Measurements from ENCODE around the gene KIZ. TPM values are rescaled to one million over a fixed set of nuclear protein-coding genes. Genes with fewer than 3 reads are reported as not detected.

The KIZ gene
- total RNA-seq, 4 donors from 2014 or later = 31.3 to 79.4 (median 50.8) TPM

DNA sequence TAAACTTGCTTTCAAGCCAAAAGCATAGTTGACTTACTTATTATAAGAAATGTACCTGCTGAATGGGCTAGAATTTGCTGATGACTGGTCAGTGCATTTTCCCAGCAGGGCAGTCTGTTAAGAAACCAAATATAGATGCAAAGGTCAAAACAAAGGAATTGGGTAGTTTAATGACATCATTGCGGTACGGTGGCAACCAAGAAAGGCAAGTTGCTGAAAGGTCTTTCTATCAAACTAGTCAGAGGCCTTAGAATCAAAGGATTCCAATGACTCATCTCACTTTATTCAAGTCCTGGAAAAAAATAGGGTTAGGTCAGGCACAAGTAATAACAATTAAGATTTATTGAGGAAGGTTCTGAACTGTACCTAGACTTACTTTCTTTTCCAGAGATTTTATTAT is 76.4 kb downstream of the KIZ start:
- no peak for DNase-seq
- H3K4me1 ChIP-seq = no peaks in the 10 kb centered on the region
- H3K4me3 ChIP-seq = no peak overlapping the region
- no peaks in the 10 kb centered on the region for H3K36me3 ChIP-seq
- no peak overlapping the region for H3K27ac ChIP-seq
- no peak for TF ChIP-seq POLR2A (IDR thresholded peaks at IDR 0.05)
- TF ChIP-seq, protein P1, sequence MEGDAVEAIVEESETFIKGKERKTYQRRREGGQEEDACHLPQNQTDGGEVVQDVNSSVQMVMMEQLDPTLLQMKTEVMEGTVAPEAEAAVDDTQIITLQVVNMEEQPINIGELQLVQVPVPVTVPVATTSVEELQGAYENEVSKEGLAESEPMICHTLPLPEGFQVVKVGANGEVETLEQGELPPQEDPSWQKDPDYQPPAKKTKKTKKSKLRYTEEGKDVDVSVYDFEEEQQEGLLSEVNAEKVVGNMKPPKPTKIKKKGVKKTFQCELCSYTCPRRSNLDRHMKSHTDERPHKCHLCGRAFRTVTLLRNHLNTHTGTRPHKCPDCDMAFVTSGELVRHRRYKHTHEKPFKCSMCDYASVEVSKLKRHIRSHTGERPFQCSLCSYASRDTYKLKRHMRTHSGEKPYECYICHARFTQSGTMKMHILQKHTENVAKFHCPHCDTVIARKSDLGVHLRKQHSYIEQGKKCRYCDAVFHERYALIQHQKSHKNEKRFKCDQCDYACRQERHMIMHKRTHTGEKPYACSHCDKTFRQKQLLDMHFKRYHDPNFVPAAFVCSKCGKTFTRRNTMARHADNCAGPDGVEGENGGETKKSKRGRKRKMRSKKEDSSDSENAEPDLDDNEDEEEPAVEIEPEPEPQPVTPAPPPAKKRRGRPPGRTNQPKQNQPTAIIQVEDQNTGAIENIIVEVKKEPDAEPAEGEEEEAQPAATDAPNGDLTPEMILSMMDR (IDR thresholded peaks at IDR 0.05) = no peak
- no peaks in the 10 kb centered on the region for H3K9me3 ChIP-seq
- H3K27me3 ChIP-seq = no peaks in the 10 kb centered on the region

DNA sequence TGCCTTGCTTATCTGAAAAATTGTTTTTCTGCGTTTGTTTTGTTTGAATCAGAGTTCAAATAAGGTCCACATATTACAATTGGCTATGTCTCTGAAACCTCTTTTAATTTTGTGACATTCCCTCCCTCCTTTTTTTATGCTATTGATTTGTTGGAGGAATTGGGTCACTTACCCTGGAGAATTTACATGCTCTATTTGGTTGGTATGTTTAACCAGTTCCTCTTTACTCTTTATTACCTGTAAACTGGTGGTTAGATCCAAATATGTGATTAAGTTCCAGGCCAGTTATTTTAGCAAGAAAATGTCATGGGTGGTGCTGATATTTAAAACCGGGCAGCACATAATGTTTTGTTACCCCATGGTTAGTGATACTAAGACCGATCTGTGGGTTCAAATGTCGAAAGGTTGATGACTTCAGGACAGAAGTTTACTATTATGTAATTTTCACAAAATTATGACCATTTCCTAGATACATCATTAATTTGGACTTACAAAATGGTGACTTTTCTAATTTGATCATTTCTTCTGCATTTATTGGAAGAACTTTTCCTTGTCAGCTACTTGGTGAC is 77.3 kb downstream of the KIZ start:
- TF ChIP-seq, protein P1 (IDR thresholded peaks at IDR 0.05) = no peak
- TF ChIP-seq POLR2A (IDR thresholded peaks at IDR 0.05) = no peak
- H3K27ac ChIP-seq = no peak overlapping the region

GRCh38 chr20:21206584-21206983 is 80.7 kb downstream of the KIZ start:
- no peaks in the 10 kb centered on the region for H3K4me1 ChIP-seq

More for the DNA sequence above, 77.3 kb downstream of the KIZ start:
- Histone ChIP-seq H3K4me3 (no peak overlapping the region), H3K27me3 (no peaks in the 10 kb centered on the region), H3K36me3 (no peaks in the 10 kb centered on the region), H3K4me1 (no peaks in the 10 kb centered on the region), H3K9me3 (no peaks in the 10 kb centered on the region)
- DNase-seq = no peak

GRCh38 chr20:21208999-21209398 is 83.1 kb downstream of the KIZ start:
- H3K36me3 ChIP-seq = peaks cover 0 to 4% (median 0%) of the 10 kb centered on the region in 3 donors
- no peak overlapping the region for H3K4me3 ChIP-seq
- H3K9me3 ChIP-seq = no peaks in the 10 kb centered on the region
- TF ChIP-seq, protein P1 (IDR thresholded peaks at IDR 0.05) = no peak
- TF ChIP-seq POLR2A (IDR thresholded peaks at IDR 0.05) = no peak
- H3K4me1 ChIP-seq = no peaks in the 10 kb centered on the region
- H3K27me3 ChIP-seq = no peaks in the 10 kb centered on the region
- H3K27ac ChIP-seq = no peak overlapping the region
- DNase-seq = no peak

More at GRCh38 chr20:21206584-21206983, 80.7 kb downstream of the KIZ start:
- Histone ChIP-seq H3K9me3 (no peaks in the 10 kb centered on the region), H3K27ac (no peak overlapping the region), H3K27me3 (no peaks in the 10 kb centered on the region), H3K36me3 (no peaks in the 10 kb centered on the region), H3K4me3 (no peak overlapping the region)
- TF ChIP-seq POLR2A (IDR thresholded peaks at IDR 0.05) = no peak
- TF ChIP-seq, protein P1 (IDR thresholded peaks at IDR 0.05) = no peak
- no peak for DNase-seq

DNA sequence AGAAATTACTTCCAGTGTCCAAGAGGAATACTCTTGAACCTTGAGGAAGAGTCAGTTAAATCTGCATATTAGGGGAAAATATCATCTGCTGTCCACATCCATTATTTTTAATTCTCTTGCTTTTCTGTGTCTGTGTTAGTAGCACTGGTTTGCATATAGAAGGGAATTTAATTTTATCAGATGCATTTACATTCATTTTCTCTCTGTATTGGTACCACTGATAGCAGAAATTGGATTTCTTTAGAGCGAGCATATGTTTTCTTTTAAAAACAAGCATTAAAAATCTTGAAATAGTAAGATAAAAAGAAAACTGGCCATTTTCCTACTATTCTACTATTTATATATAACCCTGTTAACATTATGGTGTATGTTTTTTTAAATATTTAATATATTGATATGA is 83.8 kb downstream of the KIZ start:
- Histone ChIP-seq H3K4me1 (no peaks in the 10 kb centered on the region), H3K27me3 (no peaks in the 10 kb centered on the region), H3K27ac (no peak overlapping the region), H3K4me3 (no peak overlapping the region), H3K36me3 (peaks cover 0 to 4% (median 0%) of the 10 kb centered on the region in 3 donors), H3K9me3 (no peaks in the 10 kb centered on the region)
- no peak for DNase-seq
- TF ChIP-seq POLR2A (IDR thresholded peaks at IDR 0.05) = no peak
- TF ChIP-seq, protein P1 (IDR thresholded peaks at IDR 0.05) = no peak

DNA sequence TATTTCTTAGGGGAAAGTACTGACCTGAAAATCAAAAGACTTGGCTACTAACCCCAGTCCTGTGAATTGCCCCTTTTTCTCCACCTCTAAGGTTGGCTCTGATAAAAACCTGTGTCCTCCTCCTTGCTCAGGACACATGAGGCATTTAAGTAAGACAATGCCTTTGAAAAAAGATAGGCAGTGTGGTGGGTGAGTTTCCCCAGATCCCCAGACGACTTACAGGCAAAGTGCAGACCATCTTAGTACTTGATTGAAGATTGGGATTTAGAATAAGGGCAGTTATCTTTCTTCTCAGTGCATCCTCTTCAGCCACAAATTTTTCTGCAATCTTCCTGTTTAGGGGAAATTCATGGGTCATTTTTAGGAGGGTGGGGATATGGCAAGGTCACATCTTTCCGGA is 87.8 kb downstream of the KIZ start:
- Histone ChIP-seq H3K27ac (no peak overlapping the region), H3K4me1 (no peaks in the 10 kb centered on the region), H3K36me3 (peaks cover 0 to 4% (median 0%) of the 10 kb centered on the region in 3 donors)

More for the DNA sequence above, 87.8 kb downstream of the KIZ start:
- no peak overlapping the region for H3K4me3 ChIP-seq
- no peak for DNase-seq
- no peaks in the 10 kb centered on the region for H3K9me3 ChIP-seq
- H3K27me3 ChIP-seq = no peaks in the 10 kb centered on the region
- TF ChIP-seq, protein P1 (IDR thresholded peaks at IDR 0.05) = no peak
